CD4-positive, alpha-beta T cell treated with Interferon gamma for 1 hour (primary cell): ENCODE results near the gene MAPKAPK3.

Source experiments
- DNase-seq: peaks from one replicate; pipeline ENCODE4 v3.0.0-alpha.2; 2020

Gene MAPKAPK3

GRCh38 chr3:50617096-50617791, at the start of gene MAPKAPK3:
TSS of gene MAPKAPK3 (plus strand) at chr3:50617151. CDS start at chr3:50617566, 415 bp downstream.
- peak; percentile 41 for DNase-seq

GRCh38 chr3:50567386-50568167, 49.4 kb upstream of the MAPKAPK3 start, which contains the start of gene C3orf18:
TSS of gene C3orf18 (minus strand) at chr3:50567747. CDS start at chr3:50565699, 2,048 bp downstream.
- peak; percentile 95 for DNase-seq

DNA sequence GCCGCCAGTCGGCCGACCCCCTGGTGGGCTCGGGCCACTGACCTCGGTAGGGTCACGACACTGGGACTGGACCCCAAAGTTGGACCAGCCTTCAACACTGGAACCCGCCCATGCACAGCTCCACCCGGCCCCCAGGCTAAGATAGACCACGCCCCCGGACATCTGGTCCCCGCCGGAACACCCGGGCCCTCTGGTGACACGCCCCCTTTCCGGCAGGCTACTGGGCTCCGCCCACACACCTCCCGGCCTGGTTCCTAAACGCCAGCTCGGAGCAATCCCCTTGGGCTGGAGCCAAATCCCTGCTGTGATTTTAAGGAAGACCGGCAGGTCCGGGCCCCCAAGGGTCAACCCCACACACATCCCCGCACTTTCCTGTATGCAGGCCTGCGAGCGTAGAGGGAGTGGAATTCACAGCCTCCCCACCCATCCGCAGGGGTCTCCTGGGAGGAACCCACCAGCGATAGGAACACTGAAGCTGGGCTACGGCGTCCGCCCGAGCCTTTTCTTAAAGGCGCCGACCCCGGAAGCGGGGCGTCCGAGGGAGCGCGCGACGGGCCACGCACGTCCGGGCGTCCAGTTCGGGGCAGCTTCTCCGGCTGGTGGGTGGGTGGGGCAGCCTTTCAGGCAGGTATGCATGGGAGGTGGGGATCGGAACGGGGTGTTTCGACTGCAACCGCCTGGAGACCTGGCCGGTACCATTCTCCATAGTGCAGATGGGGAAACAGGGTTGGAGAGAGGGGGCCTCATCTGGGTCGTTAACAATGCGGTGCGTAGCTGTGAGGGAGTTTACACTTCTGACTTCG, 47.8 kb upstream of the MAPKAPK3 start, which contains the start of gene HEMK1:
HEMK1 (plus strand) TSS at position 576 of the 803 bp plus-strand sequence. CDS start 1,583 bp downstream, outside the sequence.
- peak; percentile 92 for DNase-seq

DNA sequence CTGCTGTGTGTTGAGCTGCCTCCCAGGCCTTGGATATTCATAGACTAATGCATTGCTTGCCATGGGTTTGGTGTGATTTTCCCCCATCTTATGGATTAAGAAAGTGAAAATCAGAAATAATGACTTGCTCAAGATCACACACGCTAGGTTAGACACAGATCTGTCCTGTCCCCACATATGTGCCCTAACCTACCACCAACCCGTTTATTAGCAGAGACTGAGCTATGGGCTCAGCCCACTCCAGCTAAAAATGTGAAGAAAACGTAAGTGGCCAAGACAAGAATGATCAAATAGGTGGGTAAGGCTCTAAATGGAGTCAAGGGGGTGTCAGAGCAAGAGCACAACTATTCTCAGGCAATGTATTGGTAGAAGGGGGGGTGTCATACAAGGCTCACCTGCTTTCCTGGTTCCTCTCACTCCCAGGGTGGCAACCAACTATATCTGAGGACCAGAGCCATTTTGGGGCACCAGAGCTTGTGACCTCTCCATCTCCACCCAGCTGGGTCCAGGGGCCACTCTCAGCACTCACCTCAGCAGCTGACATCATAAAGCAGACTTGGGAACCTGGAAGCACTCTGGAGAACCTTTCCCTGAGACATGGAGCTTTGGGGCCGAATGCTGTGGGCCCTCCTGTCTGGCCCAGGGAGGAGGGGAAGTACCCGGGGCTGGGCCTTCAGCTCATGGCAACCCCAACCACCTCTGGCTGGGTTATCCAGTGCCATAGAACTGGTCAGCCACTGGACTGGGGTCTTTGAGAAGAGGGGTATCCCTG, 46.3 kb upstream of the MAPKAPK3 start:
- no peak for DNase-seq

GRCh38 chr3:50571486-50571885, 45.5 kb upstream of the MAPKAPK3 start:
- DNase-seq = no peak

GRCh38 chr3:50572158-50572557, 44.8 kb upstream of the MAPKAPK3 start:
- DNase-seq = peak; percentile 80

GRCh38 chr3:50572801-50573371, 44.1 kb upstream of the MAPKAPK3 start:
- no peak for DNase-seq

DNA sequence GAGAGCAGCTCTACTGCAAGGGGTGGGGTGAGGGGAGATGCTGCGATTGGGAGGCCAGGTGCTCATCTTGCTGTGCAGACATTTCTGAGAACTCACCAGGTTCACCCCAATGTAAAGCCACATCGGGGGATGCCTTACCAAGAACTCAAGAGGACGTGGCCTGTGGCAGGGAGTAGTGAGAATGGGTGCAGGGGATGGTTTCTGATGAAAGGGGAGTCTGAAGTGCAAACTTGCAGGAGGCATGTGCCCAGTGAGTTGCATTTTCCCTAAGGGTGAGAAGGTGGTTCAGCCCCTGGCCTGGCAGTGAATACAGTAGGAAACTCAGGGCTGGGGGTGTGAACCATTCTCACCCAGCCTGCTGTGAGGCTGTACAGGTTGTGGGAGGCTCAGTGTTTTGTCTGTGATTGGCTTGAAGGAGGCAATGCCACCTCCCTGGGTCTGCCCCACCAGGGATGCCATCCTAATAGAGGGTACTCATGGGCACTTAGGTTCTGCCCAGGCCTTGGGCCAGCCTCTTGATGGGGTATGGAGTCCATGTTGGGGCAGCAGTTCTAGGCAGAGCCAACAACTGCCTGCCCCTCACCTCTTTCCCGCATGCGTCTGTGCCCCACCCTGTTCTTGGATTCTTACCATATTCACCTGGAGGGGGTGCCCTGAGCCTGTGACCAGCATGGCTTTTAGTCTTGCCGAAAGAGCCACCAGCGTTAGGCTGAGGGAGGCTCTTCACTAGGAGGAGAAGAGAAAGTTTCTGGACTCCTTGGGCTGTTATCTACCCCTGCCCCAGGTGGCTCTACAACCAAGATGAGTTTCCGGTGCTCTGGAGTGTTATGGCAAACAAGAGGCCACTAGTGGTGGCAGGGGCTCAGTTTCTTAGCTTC, 43.1 kb upstream of the MAPKAPK3 start:
- peak; percentile 41 for DNase-seq

- DNase-seq = peak; percentile 7
These were observed 42.5 kb upstream of the MAPKAPK3 start for GRCh38 chr3:50574444-50574831.

DNA sequence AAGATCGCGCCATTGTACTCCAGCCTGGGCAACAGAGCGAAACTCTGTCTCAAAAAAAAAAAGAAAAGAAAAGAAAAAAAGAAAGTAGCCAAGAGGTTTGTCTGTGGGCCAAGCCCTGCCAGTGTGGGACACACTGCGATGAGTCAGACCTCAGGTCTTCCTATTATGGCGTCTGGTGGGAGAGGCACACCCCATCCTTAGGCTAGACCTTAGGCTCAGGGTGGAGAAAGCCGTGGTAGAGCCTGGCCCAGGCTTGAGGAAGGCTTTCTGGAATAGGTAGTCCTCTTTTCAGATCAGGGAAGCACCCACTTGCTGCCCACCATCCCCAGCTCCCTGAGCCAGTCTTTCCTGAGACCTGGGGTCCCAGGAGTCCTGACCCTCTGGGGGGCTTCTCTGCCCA, 41.6 kb upstream of the MAPKAPK3 start:
- no peak for DNase-seq

DNA sequence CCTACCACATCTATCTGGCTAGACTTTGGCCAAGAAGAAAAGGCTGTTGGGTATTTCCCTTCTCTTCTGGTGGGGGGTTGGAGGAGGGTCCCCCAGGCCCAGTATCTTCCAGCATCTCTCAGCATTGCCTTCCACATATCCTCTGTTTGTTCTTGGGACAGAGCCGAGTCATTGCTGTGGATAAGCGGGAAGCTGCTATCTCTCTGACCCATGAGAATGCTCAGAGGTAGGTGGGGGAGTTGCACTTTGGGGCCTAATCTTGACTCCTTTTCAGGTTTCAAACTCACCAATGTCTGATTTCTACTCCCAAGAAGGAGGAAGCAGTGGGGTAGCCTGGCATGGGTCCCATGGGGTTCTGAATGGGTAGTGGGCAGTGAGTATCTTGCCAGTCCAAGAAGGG, 39.6 kb upstream of the MAPKAPK3 start:
- no peak for DNase-seq

- no peak for DNase-seq
These were observed 36.1 kb upstream of the MAPKAPK3 start for GRCh38 chr3:50580683-50581458.

DNA sequence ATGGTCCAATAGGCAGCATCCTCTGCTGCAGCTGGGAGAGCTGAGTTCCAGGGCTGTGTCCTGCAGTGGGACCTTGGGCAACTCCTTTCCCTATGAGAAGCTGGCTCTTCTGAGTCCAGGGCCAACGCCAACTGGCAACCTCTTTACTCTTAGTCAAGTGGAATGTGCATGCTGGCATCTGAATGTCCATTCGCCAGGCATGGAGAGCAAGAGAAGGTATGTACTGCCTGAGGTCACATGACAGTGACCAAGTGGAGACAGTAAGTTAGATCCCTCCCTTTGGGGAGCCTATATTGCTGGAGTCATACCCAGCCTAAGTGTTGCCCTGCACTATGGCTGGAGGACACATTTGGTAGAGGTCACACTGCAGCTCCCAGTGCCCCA, 35.5 kb upstream of the MAPKAPK3 start:
- DNase-seq = no peak

GRCh38 chr3:50582083-50582482, 34.9 kb upstream of the MAPKAPK3 start:
- DNase-seq = no peak

DNA sequence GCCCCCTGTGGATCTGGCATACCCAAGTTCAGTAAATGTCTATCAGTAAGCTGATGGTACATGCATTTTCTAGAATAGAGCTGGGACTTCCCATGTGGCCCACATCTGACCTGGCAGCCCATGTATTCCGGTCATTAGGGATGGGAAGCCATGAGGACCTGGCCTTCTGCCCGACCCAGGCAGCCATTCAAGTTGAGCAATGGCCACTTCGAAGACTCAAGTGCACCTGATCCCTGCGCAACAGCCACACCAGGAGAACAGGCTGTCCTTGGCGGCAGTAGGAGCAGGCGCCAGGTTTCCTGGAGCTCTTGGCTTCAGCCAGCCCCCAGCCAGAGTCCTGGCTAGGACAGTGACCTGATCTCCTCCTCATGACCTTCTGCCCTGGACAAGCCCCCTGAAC, 33.1 kb upstream of the MAPKAPK3 start:
- DNase-seq = no peak

DNA sequence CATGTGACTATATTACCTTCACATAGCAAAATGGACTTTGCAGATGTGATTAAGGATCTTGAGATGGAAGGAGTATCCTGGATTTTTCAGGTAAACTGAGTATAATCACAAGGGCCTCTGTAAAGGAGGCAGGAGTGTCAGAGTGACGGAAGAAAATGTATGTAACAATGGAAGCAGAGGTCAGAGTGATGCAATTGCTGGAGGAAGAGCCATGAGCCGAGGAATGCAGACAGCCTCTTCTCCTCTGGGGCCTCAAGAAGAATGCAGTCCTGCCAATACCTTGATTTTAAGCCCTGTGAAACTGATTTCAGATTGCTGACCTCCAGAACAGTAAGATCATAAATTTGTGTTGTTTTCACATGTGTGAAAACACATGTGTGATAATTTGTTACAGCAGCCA, 32.6 kb upstream of the MAPKAPK3 start:
- DNase-seq = no peak

GRCh38 chr3:50585919-50586762, 30.8 kb upstream of the MAPKAPK3 start:
- no peak for DNase-seq

DNA sequence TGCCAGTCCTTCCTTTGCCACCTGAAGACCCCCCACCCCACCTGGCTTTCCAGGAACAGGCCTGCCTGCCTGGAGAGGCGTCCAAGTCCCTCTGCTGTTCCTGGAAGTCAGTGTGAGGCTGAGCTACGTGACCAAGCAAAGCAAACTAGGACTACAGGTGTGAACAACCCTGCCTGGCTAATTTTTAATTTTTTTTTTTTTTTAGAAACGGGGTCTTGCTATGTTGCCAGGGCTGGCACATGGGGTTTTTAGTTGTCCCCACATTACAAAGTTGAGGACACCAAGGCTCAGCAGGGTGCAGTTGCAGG, 30.2 kb upstream of the MAPKAPK3 start:
- no peak for DNase-seq

DNA sequence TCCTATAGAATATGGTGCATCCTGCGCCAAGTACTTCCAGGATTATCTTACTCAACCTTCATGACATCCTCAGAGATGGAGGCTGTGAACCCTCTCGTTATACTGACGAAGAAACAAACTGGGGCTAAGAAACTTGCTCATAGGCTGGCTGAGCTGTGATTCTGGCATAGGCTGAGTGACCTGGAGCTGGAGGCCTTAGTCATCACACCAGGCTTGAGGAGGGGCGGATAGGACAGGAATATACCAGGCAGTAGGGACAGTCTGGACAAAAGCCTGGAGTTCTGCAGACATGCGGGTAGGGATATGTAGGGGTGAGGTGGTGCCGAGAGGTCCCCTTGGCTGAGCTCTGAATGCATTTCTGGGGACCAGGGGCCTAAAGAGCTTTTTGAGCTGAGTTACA, 29.6 kb upstream of the MAPKAPK3 start:
- no peak for DNase-seq
